GM12874 (cell line): ENCODE results near the gene KLHDC8B.

Experiments
- CTCF ChIP-seq: IDR thresholded peaks from 2 replicates; pipeline ENCODE4 v1.5.1; 2011; ENCODE audit warnings: low read depth, mild to moderate bottlenecking, control low read depth, low read length, moderate library complexity; ENCODE audit not compliant: insufficient read depth

The KLHDC8B gene

GRCh38 chr3:49198611-49199230, 27.3 kb downstream of the KLHDC8B start:
- TF ChIP-seq CTCF, result no peak

DNA sequence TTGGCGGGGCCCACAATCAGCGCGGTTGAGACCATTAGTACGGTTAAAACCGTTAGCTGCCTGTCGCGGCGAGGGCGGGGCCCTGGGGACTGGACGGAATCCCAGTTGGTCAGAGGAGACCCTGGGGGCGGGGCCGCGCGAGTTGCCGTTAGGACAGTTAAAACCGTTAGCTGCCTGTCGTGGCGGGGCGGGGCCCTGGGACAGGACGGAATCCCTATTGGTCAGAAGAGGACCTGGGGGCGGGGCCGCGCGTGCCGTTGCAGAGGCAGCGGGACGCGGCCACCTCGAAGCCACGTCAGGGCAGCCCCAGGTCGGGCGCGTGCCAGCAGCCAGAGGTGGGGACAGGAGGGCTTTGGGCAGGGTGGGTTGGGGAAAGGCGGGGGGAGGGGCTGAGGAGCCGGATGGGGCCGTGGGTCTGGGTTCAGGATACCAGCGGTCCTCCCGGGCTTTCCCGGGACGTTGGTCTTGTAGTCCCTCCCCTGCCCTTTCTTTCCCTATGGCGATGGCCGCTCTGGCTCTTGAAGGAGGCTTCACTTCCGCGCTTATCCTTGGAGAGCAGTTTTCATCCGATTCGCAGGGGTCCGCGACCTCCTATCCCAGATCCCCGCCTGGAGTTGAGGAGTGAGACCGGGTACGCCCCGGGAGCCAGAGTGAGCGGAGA, 28.0 kb downstream of the KLHDC8B start:
- TF ChIP-seq CTCF, result no peak

DNA sequence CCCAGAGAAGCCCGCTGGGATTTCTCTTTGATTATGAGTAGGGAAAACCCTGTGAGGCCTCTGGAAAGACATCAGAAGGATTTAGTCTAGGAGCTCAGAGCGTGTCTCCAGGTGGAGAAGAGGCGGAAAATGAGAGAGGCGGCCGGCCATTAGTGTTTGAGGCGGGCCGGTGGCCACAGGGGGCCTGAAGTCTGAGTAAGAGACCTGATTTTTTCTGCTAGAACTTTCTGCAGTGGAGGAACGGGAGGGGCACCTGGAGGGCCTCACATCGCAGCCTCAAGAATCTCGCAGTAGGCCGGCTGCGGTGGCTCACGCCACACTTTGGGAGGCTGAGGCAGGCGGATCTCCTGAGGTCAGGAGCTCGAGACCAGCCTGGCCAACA, 28.5 kb downstream of the KLHDC8B start:
- TF ChIP-seq CTCF, result no peak

DNA sequence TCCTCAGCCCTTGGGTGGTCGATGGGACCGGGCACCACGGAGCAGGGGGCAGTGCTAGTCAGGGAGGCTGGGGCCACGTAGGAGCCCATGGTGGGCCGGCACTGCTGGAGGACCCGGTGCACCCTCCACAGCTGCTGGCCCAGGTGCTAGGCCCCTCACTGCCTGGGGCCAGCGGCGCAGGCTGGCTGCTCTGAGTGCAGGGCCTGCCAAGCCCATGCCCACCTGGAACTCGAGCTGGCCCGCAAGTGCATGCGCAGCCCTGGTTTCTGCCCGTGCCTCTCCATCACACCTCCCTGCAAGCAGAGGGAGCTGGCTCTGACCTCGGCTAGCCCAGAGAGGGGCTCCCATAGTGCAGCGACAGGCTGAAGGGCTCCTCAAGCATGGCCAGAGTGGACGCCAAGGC, 42.1 kb downstream of the KLHDC8B start:
- no peak for TF ChIP-seq CTCF

DNA sequence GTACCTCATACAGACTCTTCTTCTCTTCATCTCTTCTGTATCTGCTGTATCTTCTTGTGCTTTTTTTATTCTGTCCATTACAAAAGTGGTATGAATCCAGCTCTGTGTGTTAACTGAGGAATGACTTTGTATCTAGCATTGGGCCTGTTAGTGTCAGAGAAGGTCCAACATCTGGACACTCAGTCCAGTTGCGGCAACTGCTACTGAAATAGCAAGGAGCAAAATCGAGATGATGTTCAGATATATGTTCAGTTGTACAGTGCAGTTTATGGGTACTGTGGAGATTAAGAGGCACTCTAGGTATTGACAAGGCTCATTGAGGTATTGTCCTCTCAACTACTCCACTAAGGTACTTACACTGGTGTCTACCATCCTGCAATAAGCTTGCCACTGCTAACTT, 42.6 kb downstream of the KLHDC8B start:
- no peak for TF ChIP-seq CTCF

- no peak for TF ChIP-seq CTCF
Measured at GRCh38 chr3:49217688-49218470, 46.5 kb downstream of the KLHDC8B start.

DNA sequence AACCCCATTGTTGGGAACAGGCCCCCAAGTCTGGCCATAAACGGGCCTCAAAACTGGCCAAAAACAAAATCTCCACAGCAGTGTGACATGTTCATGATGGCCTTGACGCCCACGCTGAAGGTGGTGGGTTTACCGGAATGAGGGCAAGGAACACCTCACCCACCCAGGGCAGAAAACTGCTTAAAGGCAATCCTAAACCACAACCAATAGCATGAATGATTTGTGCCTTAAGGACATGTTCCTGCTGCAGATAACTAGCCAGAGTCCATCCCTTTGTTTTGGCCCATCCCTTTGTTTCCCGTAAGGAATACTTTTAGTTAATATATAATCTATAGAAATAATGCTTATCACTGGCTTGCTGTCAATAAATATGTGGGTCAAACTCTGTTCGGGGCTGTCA, 47.7 kb downstream of the KLHDC8B start:
- no peak for TF ChIP-seq CTCF
